K562 (cell line): ENCODE data around the gene HTT-AS. TPM values are rescaled to one million over a fixed set of nuclear protein-coding genes. Genes with fewer than 3 reads are reported as not detected.

ENCODE experiments used
- ATAC-seq: fragments of 200-7000 bp; cut with Tn5 transposase; 3 replicates; pipeline ENCODE4 v1.9.1; 2020; ENCODE audit warnings: moderate library complexity
- BruUV-seq: library from RNA; stranded (reverse); fragments of 400-500 nt; replicated peaks from 2 replicates; lab custom pipeline; 2021; lab: Mats Ljungman, UMichigan
- CTCF ChIA-PET: fragments of 300-600 bp; formaldehyde crosslinking; extraction: SDS; loops from one replicate; lab custom pipeline; 2021; ENCODE audit warnings: low intra/inter-chr PET ratio; lab: Yijun Ruan, JAX
- POLR2A ChIA-PET: fragments of 300-600, 350-650 bp; sonication (Branson Sonifier 250); formaldehyde crosslinking; extraction: SDS; loops from one replicate; lab custom pipeline; 2021; ENCODE audit warnings: antibody characterized with exemption, inconsistent platforms; lab: Yijun Ruan, JAX
- DNase-seq, 4 experiments: peaks; one replicate each; pipeline versions ENCODE4 v3.0.0 to v3.0.0-alpha.2; 2011 to 2018; ENCODE audit warnings: low spot score in 3 of 4, mixed read lengths in 3 of 4; ENCODE audit errors: extremely low read depth in 1 of 4
- FAIRE-seq: peaks from 2 replicates; lab custom pipeline; 2011; peaks lifted over from hg19 to GRCh38; lab: Jason Lieb, UNC
- H2AFZ ChIP-seq: 2 replicates; pipeline ENCODE4 v1.6.0; 2011; ENCODE audit warnings: low read depth, low read length, control low read depth, inconsistent platforms
- H3K27ac ChIP-seq: fragments of 200-600 bp; 3 replicates; pipeline ENCODE4 v1.8.0; 2011; ENCODE audit warnings: low read depth, mild to moderate bottlenecking, control low read depth, inconsistent platforms, low read length, moderate library complexity, mixed read lengths; ENCODE audit errors: extremely low read depth
- H3K27me3 ChIP-seq, 2 experiments: fragments of 300-600 bp in 1 of 2; 2 replicates in 1 of 2; 3 replicates in 1 of 2; pipeline versions ENCODE4 v1.6.0 to v1.8.0; 2011; ENCODE audit warnings: inconsistent platforms in 2 of 2, low read length in 2 of 2, mild to moderate bottlenecking in 1 of 2, mixed read lengths in 1 of 2, moderate library complexity in 1 of 2; ENCODE audit not compliant: control insufficient read depth in 2 of 2, insufficient read depth in 2 of 2
- H3K36me3 ChIP-seq: fragments of 300-600 bp; 3 replicates; pipeline ENCODE4 v1.8.0; 2011; ENCODE audit warnings: mild to moderate bottlenecking, low read length, inconsistent platforms; ENCODE audit not compliant: control insufficient read depth, insufficient read depth
- H3K4me1 ChIP-seq, 2 experiments: fragments of 200-600 bp in 1 of 2; replicated peaks in 1 of 2; 2 replicates in 1 of 2; 3 replicates in 1 of 2; pipeline versions ENCODE4 v1.5.1 to v1.8.0; 2011; ENCODE audit warnings: inconsistent platforms in 2 of 2, low read length in 2 of 2, mild to moderate bottlenecking in 1 of 2, mixed read lengths in 1 of 2, moderate library complexity in 1 of 2; ENCODE audit not compliant: control insufficient read depth in 2 of 2, insufficient read depth in 2 of 2
- H3K4me2 ChIP-seq: 2 replicates; pipeline ENCODE4 v1.6.1; 2011; ENCODE audit warnings: low read length, control low read depth, inconsistent platforms, mixed read lengths; ENCODE audit not compliant: insufficient read depth
- H3K4me3 ChIP-seq: fragments of 200-600 bp; sonication (generic), shearing (Covaris generic); 2 replicates; pipeline ENCODE4 v1.5.1; 2016; ENCODE audit warnings: control low read depth, inconsistent platforms
- H3K79me2 ChIP-seq: fragments of 200-600 bp; 3 replicates; pipeline ENCODE4 v1.8.0; 2011; ENCODE audit warnings: low read length, inconsistent platforms; ENCODE audit not compliant: control insufficient read depth, insufficient read depth
- H3K9ac ChIP-seq, 2 experiments: 2 replicates each; pipeline versions ENCODE4 v1.6.0 to v1.6.1; 2011; ENCODE audit warnings: low read depth in 2 of 2, low read length in 2 of 2, control low read depth in 1 of 2, inconsistent platforms in 1 of 2, mild to moderate bottlenecking in 1 of 2, mixed read lengths in 1 of 2; ENCODE audit not compliant: insufficient read depth in 1 of 2
- H3K9me1 ChIP-seq: one replicate; pipeline ENCODE4 v1.6.0; 2011; ENCODE audit warnings: inconsistent platforms, mild to moderate bottlenecking, low read length, moderate library complexity; ENCODE audit not compliant: control insufficient read depth, insufficient read depth
- H3K9me3 ChIP-seq: replicated peaks from 2 replicates; pipeline ENCODE4 v1.5.1; 2011; ENCODE audit warnings: low read depth, low read length, inconsistent platforms; ENCODE audit not compliant: control insufficient read depth, insufficient read depth
- H4K20me1 ChIP-seq: replicated peaks from 2 replicates; pipeline ENCODE4 v1.6.1; 2011; ENCODE audit warnings: low read length, inconsistent platforms, mixed read lengths; ENCODE audit not compliant: control insufficient read depth, insufficient read depth
- DNMT1 ChIP-seq: fragments of 450-650 bp; IDR thresholded peaks from 2 replicates; pipeline ENCODE4 v1.6.1; 2016; ENCODE audit warnings: antibody characterized with exemption, mild to moderate bottlenecking
- GATAD2A ChIP-seq: fragments of 450-650 bp; IDR thresholded peaks from 2 replicates; pipeline ENCODE4 v1.6.1; 2017
- NFE2 ChIP-seq: IDR thresholded peaks from 2 replicates; pipeline ENCODE4 v1.6.1; 2014; ENCODE audit warnings: antibody characterized with exemption, low read depth
- NONO ChIP-seq, 2 experiments: fragments of 200-400 bp in 1 of 2; fragments of 450-650 bp in 1 of 2; formaldehyde crosslinking in 1 of 2; IDR thresholded peaks; 2 replicates each; pipeline ENCODE4 v1.6.1; 2017; ENCODE audit warnings: low read depth in 2 of 2, mild to moderate bottlenecking in 2 of 2, moderate library complexity in 2 of 2, low read length in 1 of 2
- PTRF ChIP-seq: fragments of 450-650 bp; IDR thresholded peaks from 2 replicates; pipeline ENCODE4 v1.6.1; 2016; ENCODE audit warnings: mild to moderate bottlenecking, missing genetic modification characterization, missing compliant biosample characterization
- TRIM28 ChIP-seq: fragments of 450-650 bp; IDR thresholded peaks from 2 replicates; pipeline ENCODE4 v1.6.1; 2017
- ZNF146 ChIP-seq: IDR thresholded peaks from one replicate; pipeline ENCODE4 v1.6.1; 2018; ENCODE audit warnings: missing compliant biosample characterization; ENCODE audit not compliant: unreplicated experiment
- WGBS: fragments of 100-300 bp; shearing (Covaris generic); methylation state at CpG from one replicate; pipeline ENCODE4 v1.1.6; 2016; ENCODE audit warnings: low coverage, mixed read lengths; ENCODE audit not compliant: insufficient coverage; ENCODE audit errors: missing lambda C conversion rate; 5-methylcytosine and 5-hydroxymethylcytosine counted together
- in situ Hi-C: fragments of 300-500 bp; cut with MboI; formaldehyde crosslinking; loops from 4 replicates; pipeline ENCODE4 v1.15.0; 2018; ENCODE audit warnings: inconsistent platforms, mixed read lengths
- intact Hi-C: fragments of 100-400 bp; cut with micrococcal nuclease; formaldehyde crosslinking; loops from 2 replicates; pipeline ENCODE4 v1.14.2; 2022
- polyA plus RNA-seq, 8 experiments: library from polyadenylated mRNA; depleted of rRNA in 4 of 8; stranded (reverse) in 5 of 8; unstranded in 3 of 8; fragments of >200 nt; fragmentation: Nextera tagmentation in 2 of 8; fragmentation: Illumina TruSeq in 1 of 8; extraction: Ambion mirVana in 2 of 8; extraction: Trizol in 1 of 8; gene quantifications; 2 replicates each; pipeline versions ENCODE4 v1.2.1 to v1.2.3, GENCODE V29; 2011 to 2014; ENCODE audit warnings: inconsistent platforms in 1 of 8, missing spikeins in 1 of 8
- total RNA-seq, 7 experiments: library from RNA; depleted of rRNA in 6 of 7; stranded (reverse); fragments of >200 nt in 6 of 7; fragmentation: Illumina TruSeq in 2 of 7; extraction: Trizol in 2 of 7; gene quantifications; 2 replicates each; pipeline versions ENCODE4 v1.2.1 to v1.2.3, GENCODE V29; 2011 to 2021; ENCODE audit warnings: low replicate concordance in 1 of 7
- TF ChIP-seq, protein P1 (sequence below), 2 experiments: fragments of 450-650 bp; IDR thresholded peaks; 2 replicates each; pipeline ENCODE4 v1.6.1; 2018; ENCODE audit warnings: mild to moderate bottlenecking in 2 of 2, low read depth in 1 of 2; ENCODE audit not compliant: partially characterized antibody in 2 of 2
- TF ChIP-seq, protein P2 (sequence below): fragments of 200-800 bp; sonication (Bioruptor generic); IDR thresholded peaks from 2 replicates; pipeline ENCODE4 v1.6.1; 2017; ENCODE audit warnings: missing genetic modification characterization, missing compliant biosample characterization

Gene HTT-AS
- total and polyA plus RNA-seq, 9 of the 15 experiments (the other 6 are each of a cell fraction or from before 2014, with no cell fraction given), result not detected

DNA sequence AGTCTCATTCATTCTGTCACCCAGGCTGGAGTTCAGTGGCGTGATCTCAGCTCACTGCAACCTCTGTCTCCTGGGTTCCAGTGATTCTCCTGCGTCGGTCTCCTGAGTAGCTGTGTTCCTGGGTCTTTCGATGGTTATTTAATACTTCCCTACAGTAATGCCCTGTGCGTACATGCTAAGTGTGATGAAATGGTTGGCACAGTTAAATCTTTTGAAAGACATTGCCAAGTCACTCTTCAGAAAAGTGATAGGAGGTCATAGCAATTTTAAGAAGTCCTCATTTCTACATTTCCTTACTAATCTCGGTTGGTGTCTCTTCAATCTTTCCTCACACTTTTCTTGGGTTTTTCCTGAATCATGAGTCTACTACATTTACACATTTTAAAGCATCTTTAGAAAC lies 14.4 kb downstream of the HTT-AS start:
- H3K9me1 ChIP-seq, result no peaks in the 10 kb centered on the region
- ChIA-PET CTCF (no interaction called here), POLR2A (no interaction called here)
- FAIRE-seq (no peak), DNase-seq (no peak), ATAC-seq (no peak)
- no peaks in the 10 kb centered on the region; a peak in 2 of 5 replicates for H3K4me1 ChIP-seq
- no peak overlapping the region for H3K4me3 ChIP-seq
- no peaks in the 10 kb centered on the region for H3K36me3 ChIP-seq
- intact Hi-C loops, result no loop called here
- no peaks in the 10 kb centered on the region for H3K79me2 ChIP-seq
- H3K9ac ChIP-seq, result no peak overlapping the region
- no peak for TF ChIP-seq NONO (IDR thresholded peaks at IDR 0.05; ENCODE audit: low read depth in 2 of 2, low read length in 1 of 2)
- TF ChIP-seq, protein P1, sequence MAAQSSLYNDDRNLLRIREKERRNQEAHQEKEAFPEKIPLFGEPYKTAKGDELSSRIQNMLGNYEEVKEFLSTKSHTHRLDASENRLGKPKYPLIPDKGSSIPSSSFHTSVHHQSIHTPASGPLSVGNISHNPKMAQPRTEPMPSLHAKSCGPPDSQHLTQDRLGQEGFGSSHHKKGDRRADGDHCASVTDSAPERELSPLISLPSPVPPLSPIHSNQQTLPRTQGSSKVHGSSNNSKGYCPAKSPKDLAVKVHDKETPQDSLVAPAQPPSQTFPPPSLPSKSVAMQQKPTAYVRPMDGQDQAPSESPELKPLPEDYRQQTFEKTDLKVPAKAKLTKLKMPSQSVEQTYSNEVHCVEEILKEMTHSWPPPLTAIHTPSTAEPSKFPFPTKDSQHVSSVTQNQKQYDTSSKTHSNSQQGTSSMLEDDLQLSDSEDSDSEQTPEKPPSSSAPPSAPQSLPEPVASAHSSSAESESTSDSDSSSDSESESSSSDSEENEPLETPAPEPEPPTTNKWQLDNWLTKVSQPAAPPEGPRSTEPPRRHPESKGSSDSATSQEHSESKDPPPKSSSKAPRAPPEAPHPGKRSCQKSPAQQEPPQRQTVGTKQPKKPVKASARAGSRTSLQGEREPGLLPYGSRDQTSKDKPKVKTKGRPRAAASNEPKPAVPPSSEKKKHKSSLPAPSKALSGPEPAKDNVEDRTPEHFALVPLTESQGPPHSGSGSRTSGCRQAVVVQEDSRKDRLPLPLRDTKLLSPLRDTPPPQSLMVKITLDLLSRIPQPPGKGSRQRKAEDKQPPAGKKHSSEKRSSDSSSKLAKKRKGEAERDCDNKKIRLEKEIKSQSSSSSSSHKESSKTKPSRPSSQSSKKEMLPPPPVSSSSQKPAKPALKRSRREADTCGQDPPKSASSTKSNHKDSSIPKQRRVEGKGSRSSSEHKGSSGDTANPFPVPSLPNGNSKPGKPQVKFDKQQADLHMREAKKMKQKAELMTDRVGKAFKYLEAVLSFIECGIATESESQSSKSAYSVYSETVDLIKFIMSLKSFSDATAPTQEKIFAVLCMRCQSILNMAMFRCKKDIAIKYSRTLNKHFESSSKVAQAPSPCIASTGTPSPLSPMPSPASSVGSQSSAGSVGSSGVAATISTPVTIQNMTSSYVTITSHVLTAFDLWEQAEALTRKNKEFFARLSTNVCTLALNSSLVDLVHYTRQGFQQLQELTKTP (IDR thresholded peaks at IDR 0.05; ENCODE audit: low read depth in 1 of 2, partially characterized antibody in 2 of 2), result no peak
- TF ChIP-seq ZNF146 (CRISPR knock-in tag), result no peak
- TF ChIP-seq, protein P2, sequence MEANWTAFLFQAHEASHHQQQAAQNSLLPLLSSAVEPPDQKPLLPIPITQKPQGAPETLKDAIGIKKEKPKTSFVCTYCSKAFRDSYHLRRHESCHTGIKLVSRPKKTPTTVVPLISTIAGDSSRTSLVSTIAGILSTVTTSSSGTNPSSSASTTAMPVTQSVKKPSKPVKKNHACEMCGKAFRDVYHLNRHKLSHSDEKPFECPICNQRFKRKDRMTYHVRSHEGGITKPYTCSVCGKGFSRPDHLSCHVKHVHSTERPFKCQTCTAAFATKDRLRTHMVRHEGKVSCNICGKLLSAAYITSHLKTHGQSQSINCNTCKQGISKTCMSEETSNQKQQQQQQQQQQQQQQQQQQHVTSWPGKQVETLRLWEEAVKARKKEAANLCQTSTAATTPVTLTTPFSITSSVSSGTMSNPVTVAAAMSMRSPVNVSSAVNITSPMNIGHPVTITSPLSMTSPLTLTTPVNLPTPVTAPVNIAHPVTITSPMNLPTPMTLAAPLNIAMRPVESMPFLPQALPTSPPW (CRISPR knock-in tag), result no peak
- no peak for TF ChIP-seq GATAD2A
- no peak for TF ChIP-seq TRIM28
- no peak for TF ChIP-seq NFE2
- TF ChIP-seq PTRF, result no peak
- TF ChIP-seq DNMT1, result no peak
- 11% methylated on average over 6 of the region's 6 CpGs for WGBS
- no peak overlapping the region for H3K4me2 ChIP-seq
- H3K9me3 ChIP-seq, result peaks cover 4% of the 10 kb centered on the region; the same call in 1 of the 2 replicates
- in situ Hi-C loops, result no loop called here
- H2AFZ ChIP-seq, result no peak overlapping the region
- no peak overlapping the region for H3K27ac ChIP-seq
- no TSS peak for BruUV-seq
- 0 out of 2 replicates have a peak, but pooled peaks cover 2% of the 10 kb centered on the region for H4K20me1 ChIP-seq
- H3K27me3 ChIP-seq, result peaks cover 25 to 44% of the 10 kb centered on the region in 2 experiments
